WTC11 (cell line): Measurements from ENCODE around the gene SELENOW.

Experiments used
- ATF3 ChIP-seq: sonication (generic); formaldehyde crosslinking; conservative IDR thresholded peaks from 2 replicates; pipeline ENCODE4 v1.8.1; 2022; ENCODE audit warnings: mild to moderate bottlenecking, missing genetic modification reagents
- CTCF ChIP-seq: fragments of 200-600 bp; IDR thresholded peaks from 2 replicates; pipeline ENCODE4 v1.8.0; 2022; ENCODE audit warnings: antibody characterized with exemption
- NR2C2 ChIP-seq: sonication (generic); formaldehyde crosslinking; IDR thresholded peaks from 2 replicates; pipeline ENCODE4 v1.8.0; 2022; ENCODE audit warnings: mild to moderate bottlenecking, missing genetic modification reagents
- TEAD1 ChIP-seq: sonication (generic); formaldehyde crosslinking; IDR thresholded peaks from 2 replicates; pipeline ENCODE4 v1.8.0; 2022; ENCODE audit warnings: mild to moderate bottlenecking, missing genetic modification reagents

- TF ChIP-seq CTCF (no peak), TEAD1 (CRISPR knock-in tag) (no peak), ATF3 (no peak), NR2C2 (CRISPR knock-in tag) (no peak)
Observed at GRCh38 chr19:47730521-47730889, 48.0 kb upstream of the SELENOW start.
